Epithelial cell of esophagus (primary cell): ENCODE results near the gene GRIK1.
A peak's percentile ranks its signal among the peaks of the same experiment; 100 is the strongest.

Experiments used
- DNase-seq: peaks from one replicate; pipeline ENCODE4 v3.0.0; 2010; ENCODE audit warnings: low read depth
- H3K4me3 ChIP-seq: 2 replicates; pipeline ENCODE4 v1.5.1; 2011; ENCODE audit warnings: mild to moderate bottlenecking, low read length, control low read depth
- CTCF ChIP-seq: IDR thresholded peaks from 2 replicates; pipeline ENCODE4 v1.5.1; 2011; ENCODE audit warnings: low read depth, mild to moderate bottlenecking, low read length, control low read depth, inconsistent platforms; ENCODE audit not compliant: insufficient read depth; ENCODE audit errors: missing control alignments

The GRIK1 gene

GRCh38 chr21:29657240-29657989 is 282.4 kb downstream of the GRIK1 start:
- no peak for DNase-seq
- H3K4me3 ChIP-seq = no peak overlapping the region
- TF ChIP-seq CTCF = no peak

DNA sequence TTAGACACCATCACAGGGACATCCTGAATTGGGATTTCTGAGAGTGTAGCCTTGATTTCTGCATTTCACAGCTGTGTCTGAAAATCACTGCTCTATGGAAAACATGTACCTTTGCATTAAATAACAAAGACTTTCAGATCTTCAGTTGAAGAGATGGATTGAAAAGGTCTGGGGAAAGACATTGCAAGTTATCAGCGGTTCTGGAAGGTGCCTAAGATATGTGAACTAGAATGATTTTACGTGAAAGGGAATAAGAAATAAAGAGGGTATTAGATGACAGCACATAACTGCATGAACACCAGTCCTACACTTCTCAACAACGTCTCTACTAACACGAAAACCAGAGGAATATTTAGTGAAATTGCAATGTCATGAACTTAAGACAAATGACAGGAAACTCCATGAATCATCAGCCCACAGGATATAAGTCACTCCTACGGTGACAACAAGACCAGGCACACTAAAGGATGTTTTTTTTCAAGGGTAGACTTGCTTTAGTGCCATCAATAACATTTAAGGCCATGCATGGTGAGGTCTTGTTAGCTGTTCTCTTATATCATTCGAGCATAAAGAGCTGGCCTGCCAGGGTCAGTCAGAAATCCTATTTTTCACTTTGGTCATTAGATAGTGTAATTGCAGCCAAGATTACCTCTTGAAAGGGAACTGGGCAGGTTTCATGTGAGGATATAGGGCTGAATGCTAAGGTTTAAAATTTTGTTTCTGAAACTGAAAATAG is 283.1 kb downstream of the GRIK1 start:
- H3K4me3 ChIP-seq = no peak overlapping the region
- DNase-seq = peak; percentile 67
- no peak for TF ChIP-seq CTCF

DNA sequence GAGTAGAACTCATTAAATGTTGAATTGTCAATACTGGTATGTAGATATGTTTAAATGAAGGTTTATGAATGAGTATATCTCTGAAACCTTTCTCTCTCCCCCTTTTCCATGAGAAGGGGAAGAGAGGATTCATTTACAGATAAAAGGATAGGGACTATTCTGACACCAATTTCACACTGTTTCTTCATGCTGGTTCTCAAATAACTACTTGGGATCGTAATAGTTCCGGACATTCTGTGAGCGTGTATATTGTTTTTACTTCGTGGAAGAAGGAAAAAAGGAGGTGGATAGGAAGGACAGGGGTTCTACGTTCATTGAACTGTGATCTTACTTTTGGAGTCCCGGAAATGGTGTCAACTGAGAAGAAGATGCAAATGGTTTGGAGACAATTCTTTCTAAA is 284.2 kb downstream of the GRIK1 start:
- DNase-seq = no peak
- H3K4me3 ChIP-seq = no peak overlapping the region
- TF ChIP-seq CTCF = no peak

DNA sequence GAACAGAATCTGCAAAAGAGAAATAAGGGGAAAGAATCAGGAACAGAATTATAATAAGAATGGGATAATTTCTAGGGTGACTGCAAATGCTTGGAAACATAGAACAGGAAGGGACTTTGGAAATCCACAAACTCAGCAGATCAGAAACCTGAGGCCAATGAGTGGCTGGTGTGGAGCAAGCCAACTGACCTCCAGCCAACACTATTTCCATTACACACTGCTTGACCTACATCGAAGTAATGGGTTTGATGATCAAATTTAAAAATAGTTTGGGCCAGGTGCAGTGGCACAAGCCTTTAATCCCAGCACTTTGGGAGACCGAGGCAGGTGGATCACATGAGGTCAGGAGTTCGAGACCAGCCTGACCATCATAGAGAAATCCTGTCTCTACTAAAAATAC is 284.9 kb downstream of the GRIK1 start:
- H3K4me3 ChIP-seq = no peak overlapping the region
- no peak for DNase-seq
- no peak for TF ChIP-seq CTCF

DNA sequence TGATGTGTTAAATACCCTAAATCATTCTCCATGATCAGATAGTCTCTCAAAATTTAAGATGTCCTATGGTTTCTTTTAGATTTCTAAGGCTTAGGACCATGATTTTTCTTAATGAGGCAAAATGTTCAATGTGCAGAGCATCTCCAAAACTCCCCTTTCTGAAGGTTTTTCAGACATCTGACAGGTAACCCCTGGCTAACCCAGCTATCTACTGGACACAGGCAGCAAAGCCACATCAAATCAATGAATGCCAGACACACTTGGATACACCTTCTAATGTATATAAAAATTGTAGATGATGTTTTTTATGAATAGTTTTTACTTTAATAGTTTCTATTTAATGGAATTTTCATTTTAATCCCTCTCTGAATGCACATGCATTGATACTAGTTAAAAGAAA is 285.6 kb downstream of the GRIK1 start:
- no peak overlapping the region for H3K4me3 ChIP-seq
- TF ChIP-seq CTCF = no peak
- no peak for DNase-seq

DNA sequence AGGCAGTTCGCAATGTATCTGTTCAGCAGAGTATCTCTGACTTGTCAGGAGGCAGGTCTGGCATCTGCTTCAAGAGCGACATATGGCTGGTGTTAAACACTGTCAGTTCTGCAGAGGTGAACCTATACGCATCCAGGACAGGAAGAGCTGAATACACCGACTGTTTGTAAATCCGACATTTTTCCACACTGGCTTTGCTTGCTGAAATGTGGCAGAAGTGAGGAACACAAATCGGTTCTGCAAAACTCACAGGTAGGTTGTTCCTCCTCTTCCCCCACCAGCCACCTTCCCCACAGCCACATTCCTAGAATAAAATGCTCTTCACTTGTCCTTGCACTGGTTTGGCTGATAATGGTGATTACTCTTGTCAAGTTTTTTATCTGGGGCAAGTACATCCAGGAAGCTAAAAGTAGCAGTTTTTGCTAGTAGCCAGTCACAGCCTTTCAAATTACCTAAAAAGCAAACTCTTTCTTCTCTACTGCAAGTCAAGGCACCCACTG is 289.2 kb downstream of the GRIK1 start:
- no peak for TF ChIP-seq CTCF
- no peak overlapping the region for H3K4me3 ChIP-seq
- DNase-seq = no peak
